Upper lobe of left lung (tissue), 4 donors: ENCODE data around the gene SRCAP.

Source experiments
- CTCF ChIP-seq, 6 experiments: fragments of 450-650 bp in 4 of 6; fragments of 200-600 bp in 2 of 6; sonication (generic) in 2 of 6; IDR thresholded peaks; one replicate each; pipeline ENCODE4 v1.5.1; 2016 to 2019; ENCODE audit warnings: antibody characterized with exemption in 6 of 6
- EP300 ChIP-seq, 4 donors: sonication (generic); formaldehyde crosslinking; IDR thresholded peaks; one replicate each; pipeline ENCODE4 v1.5.1; 2017; ENCODE audit warnings: antibody characterized with exemption in 4 of 4, control low read depth in 2 of 4
- POLR2A ChIP-seq, 4 donors: fragments of 450-650 bp; IDR thresholded peaks; one replicate each; pipeline ENCODE4 v1.5.1; 2016 to 2017; ENCODE audit warnings: antibody characterized with exemption in 4 of 4, mild to moderate bottlenecking in 2 of 4
- POLR2AphosphoS5 ChIP-seq, 2 donors: sonication (generic); formaldehyde crosslinking; IDR thresholded peaks; one replicate each; pipeline ENCODE4 v1.5.1; 2017; ENCODE audit warnings: antibody characterized with exemption in 2 of 2

DNA sequence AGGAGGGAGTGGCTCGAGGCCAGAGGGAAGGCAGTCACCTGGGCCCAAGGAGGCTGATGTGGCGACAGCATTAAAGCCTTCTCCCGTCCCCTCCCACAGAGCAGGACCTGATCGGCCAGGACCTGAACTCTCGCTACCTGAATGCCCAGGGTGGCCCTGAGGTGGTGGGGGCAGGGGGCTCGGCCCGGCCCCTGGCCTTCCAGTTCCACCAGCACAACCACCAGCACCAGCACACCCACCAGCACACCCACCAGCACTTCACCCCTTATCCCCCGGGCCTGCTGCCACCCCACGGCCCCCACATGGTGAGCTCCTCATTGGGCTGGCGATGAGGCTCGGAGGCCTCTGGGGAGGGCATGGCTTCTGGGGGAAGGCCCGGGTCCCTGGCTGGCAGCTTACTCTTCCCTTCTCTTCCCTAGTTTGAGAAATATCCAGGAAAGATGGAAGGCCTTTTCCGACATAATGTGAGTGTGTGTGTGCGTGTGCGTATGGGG, 34.3 kb upstream of the SRCAP start:
- no peak for TF ChIP-seq EP300 (IDR thresholded peaks at IDR 0.05)
- no peak for TF ChIP-seq CTCF (IDR thresholded peaks at IDR 0.05)
- TF ChIP-seq POLR2A (IDR thresholded peaks at IDR 0.05) = no peak
- no peak for TF ChIP-seq POLR2AphosphoS5 (IDR thresholded peaks at IDR 0.05)
